ENCODE results near the gene STAT3. TPM values are rescaled to one million over a fixed set of nuclear protein-coding genes. Genes with fewer than 3 reads are reported as not detected.
A peak's percentile ranks its signal among the peaks of the same experiment; 100 is the strongest.
"Not testable (repeated sequence)": the region's sequence is repeated elsewhere in the genome, so short reads cannot be mapped to it uniquely, and the experiment has no call there.

STAT3 gene
- total RNA-seq, 1 experiment from 2014 or later, result 112 TPM

DNA sequence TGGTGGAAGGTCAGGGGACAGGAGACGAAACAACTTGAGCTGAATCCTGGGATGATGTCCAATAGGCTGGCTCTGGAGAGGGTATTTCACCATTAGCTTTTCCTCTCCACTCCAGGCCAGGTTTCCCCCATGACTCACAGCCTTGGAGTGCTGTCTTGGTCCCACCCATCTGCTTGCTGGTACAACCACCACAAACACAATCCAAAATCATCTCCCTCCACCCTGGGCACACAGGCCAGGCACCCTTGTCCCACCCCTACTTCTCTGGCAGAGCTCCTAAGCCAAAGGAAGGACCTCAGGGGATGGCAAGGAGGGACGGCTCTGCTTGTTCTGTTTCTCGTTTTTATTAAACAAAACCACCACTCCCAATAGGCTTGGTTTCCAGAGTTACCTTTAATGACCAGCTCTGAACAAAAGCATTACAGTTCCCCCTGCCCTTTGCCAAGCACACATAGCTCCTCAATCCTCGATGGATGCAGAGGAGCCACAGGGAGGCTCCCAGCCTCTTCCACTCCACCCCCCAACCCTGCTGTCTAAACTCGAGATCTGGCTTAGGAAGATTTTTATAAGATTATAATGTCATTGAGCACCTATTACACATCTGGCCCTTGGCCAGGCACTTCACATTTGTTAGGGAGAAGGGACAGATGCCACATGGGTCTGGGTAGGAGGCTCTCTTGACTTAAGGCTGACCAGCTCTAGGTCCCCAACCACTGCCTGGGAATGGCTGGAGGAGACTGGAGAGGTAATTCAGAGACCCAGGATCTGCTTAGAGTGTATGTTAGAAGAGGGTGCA, 21.5 kb upstream of the STAT3 start:
- DNase-seq (ENCODE audit: low read depth), result peak; percentile 93

- DNase-seq (ENCODE audit: low read depth), result no peak
Measured at GRCh38 chr17:42408061-42408460, 19.8 kb upstream of the STAT3 start.

GRCh38 chr17:42407289-42407836, 19.1 kb upstream of the STAT3 start:
- DNase-seq (ENCODE audit: low read depth), result peak; percentile 73

DNA sequence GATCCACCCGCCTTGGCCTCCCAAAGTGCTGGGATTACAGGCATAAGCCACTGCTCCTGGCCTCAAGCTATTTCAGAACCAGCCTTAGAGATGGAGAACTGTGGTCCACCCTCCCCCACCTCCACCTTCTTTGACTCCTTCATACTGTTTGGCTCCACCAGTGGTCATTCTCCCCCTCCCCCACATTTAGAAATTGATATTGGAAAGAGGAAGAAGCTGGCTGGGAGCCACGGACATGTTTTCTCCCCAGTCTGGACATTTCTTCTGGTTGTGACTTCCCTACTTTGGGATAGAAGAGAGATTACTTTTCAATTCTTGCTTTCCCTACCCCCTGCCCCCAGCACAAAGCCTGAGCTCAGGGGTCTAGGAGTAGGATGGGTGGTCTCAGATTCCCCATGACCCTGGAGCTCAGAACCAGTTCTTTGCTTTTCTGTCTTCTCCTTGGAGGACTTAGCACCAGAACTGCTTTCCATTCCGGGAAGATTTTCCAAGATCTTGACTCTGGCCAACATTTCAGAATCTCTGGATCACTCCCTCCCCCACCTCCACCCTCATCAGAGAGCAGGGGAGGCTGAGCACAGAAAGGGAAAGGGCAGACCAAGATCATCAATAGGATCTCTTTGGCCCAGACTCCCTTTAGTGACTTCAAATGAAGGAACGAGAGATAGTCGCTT, 18.5 kb upstream of the STAT3 start:
- DNase-seq (ENCODE audit: low read depth), result no peak

- no peak for DNase-seq (ENCODE audit: low read depth)
Measured at GRCh38 chr17:42405963-42406495, 17.8 kb upstream of the STAT3 start.

DNA sequence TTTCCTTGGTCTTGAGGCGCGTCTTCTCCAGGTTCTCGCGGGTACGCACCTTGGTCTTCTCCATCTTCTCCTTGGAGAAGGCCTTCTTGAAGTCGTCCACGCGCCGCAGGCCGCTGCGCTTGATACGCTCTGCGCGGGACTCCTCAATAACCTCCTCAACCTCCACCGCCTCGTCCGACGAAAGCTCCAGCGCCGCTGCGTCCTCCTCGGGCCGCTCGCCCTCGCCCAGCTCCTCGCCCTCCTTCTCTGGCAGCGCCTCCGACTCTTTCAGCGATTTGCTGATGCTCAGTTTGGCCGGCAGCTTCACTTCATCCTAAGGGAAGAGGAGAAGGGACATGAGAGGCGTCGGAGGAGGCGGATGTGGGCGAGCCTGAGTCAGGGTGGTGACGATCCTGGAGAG, 16.8 kb upstream of the STAT3 start:
- DNase-seq (ENCODE audit: low read depth), result no peak

DNA sequence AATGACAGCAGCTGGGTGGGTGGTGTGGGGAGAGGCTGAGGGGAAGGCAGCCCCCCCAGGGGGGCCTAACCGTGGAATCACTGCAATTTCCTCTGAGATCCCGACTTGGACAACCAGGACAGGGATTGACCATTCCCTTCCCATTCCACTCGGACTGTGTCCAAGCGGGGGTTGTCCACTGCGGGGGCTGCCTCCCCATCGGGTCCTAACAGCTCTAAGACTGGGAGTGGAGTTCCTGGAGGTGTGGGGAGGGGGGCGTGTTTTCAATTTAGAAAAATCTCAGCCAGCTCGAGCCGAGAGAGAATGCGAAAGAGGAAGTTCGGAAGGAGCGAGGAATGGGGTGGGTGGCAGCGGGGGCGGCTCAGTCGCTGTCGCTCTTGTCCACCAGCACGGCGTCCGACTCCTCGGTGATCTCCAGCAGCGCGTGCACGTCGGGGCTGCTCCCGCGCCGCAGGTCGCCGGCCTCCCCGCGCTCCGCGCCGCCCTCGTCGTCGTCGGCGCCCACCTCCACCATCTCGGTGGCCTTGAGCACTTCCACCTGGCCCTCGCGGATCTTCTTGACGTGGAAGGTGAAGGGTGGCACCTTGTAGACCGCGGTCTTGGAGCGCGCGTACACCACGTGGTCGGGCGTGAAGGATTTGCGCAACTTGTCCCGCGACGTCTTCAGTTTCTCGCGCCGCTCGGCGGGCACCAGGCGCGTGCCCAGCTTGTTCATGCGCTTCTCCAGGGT, 16.2 kb upstream of the STAT3 start:
- no peak for DNase-seq (ENCODE audit: low read depth)

GRCh38 chr17:42403150-42403549, 14.9 kb upstream of the STAT3 start:
- no peak for DNase-seq (ENCODE audit: low read depth)

- DNase-seq (ENCODE audit: low read depth), result no peak
Measured at GRCh38 chr17:42402117-42402516, 13.9 kb upstream of the STAT3 start.

DNA sequence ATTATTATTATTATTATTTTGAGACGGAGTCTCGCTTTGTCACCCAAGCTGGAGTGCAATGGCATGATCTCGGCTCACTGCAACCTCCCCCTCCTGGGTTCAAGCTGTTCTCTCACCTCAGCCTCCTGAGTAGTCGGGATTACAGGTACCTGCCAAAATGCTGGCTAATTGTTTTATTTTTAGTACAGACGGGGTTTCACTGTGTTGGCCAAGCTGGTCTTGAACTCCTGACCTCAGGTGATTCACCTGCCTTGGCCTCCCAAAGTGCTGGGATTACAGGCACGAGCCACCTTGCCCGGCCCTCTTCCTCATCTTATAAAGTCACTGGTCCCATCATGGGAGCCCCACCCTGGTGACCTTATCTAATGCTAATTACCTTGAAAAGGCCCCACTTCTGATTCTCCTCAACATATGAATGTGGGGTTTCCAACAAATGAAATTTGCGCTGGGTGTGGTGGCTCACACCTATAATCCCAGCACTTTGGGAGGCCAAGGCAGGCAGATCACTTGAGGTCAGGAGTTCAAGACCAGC, 12.7 kb upstream of the STAT3 start:
- DNase-seq (ENCODE audit: low read depth), result not testable (repeated sequence)

GRCh38 chr17:42399948-42400843, 12.0 kb upstream of the STAT3 start:
- no peak for DNase-seq (ENCODE audit: low read depth)

- no peak for DNase-seq (ENCODE audit: low read depth)
Measured at GRCh38 chr17:42399121-42399520, 10.9 kb upstream of the STAT3 start.

GRCh38 chr17:42395601-42396000, 7.4 kb upstream of the STAT3 start:
- DNase-seq (ENCODE audit: low read depth), result not testable (repeated sequence)

GRCh38 chr17:42394838-42395237, 6.6 kb upstream of the STAT3 start:
- DNase-seq (ENCODE audit: low read depth), result no peak

DNA sequence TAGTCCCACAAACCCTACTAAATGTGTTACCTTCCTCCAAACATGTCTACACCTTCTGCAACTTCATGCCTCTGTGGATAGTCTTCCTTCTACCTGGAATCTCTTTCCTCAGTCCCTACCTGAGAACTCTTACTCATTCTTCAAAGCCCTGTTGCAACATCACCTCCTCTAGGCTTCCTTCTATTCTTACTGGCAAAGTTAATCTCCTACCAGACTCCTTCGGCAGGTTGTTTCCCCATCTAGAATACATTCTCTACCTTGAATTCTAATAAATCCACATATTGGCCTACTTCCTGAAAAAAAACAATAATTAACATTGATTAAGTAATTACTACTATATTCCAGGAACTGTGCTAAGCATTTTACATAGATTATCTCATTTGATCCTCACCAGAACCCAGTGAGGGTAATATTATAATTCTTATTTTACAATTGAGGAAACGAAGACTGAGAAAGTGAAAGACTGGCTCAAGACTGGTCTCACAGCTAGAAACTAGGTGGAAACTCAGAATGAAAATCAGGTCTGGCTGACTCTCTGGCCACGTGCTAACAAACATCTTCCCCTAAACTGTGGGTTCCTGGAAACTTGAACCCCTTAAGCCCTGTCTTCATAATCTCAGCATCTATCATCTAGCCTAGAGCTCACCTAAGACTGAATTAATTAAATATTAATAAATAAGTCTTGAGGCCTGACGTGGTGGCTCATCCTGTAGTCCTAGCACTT, 4.6 kb upstream of the STAT3 start:
- DNase-seq (ENCODE audit: low read depth), result no peak

DNA sequence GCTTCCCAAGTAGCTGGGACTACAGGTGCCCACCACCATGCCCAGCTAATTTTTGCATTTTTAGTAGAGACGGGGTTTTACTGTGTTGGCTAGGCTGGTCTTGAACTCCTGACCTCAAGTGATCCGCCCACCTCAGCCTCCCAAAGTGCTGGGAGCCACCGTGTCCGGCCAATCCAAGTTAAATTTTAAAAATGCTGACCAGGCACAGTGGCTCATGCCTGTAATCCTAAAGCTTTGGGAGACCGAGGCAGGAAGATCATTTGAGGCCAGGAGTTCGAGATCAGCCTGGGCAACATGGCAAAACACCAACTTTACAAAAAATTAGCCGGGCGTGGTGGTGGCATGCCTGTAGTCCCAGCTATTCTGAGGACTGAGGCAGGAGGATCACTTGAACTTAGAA, 3.2 kb upstream of the STAT3 start:
- not testable (repeated sequence) for DNase-seq (ENCODE audit: low read depth)

DNA sequence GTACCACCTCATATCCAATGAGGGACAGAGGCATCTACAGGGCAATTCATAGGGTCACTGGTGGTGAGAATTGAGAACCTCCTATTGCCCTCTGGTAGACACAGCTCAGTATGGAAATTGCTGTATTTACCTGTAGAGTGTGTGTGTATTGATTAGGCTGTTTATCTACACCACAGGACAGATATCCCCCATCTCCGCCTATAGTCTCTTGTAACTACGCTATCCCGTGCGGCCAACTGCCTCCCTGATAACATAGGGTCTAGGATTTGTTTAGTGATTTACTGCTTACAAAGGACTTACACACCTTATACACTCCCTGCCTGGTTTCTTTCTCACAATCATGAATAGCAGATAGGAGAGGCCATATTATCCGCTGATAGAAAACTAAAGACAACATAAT, 1.7 kb upstream of the STAT3 start:
- no peak for DNase-seq (ENCODE audit: low read depth)

- DNase-seq (ENCODE audit: low read depth), result no peak
Measured at GRCh38 chr17:42389135-42389417, 834 bp upstream of the STAT3 start.

DNA sequence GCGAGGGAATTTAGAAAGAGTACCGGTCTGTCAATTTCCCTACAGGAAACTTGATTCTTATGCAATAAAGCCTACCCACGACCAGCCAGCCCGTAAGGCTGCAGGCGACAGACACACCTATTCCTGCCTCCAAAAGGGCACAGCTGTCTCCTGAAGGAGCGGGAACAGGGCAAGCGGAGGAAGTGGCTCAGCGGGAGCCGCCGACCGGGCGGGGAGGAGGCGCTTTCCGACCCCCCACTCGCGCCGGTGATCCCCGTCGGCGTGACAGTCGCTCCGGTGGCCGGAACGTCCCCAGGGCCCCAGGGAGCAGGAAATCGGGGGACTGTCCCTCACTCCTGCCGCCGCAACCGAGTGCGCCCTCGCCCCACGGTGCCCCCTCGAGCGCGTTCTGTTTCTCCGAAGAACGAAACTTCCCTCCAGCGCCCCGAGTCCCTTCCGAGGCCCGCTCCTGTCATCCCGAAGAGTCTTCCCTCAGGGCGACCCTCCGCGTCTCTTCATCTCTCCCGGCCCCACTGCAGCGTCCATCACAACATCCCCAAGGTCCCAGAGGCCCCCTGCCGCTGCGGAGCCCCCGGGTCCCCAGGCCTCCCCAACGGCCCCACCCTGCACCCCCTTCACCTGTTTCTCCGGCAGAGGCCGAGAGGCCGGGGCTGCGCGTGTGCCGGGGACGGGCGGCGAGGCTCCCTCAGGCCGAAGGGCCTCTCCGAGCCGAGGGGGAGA, 421 bp downstream of the STAT3 start:
- peak; percentile 60 for DNase-seq (ENCODE audit: low read depth)

Measured in M059J (cell line).